GM21528 (cell line): ENCODE data around the gene PROCR.
"Not testable (repeated sequence)": the region's sequence is repeated elsewhere in the genome, so short reads cannot be mapped to it uniquely, and the experiment has no call there.

ENCODE experiments used
- ATAC-seq: cut with Tn5 transposase; IDR thresholded peaks from one replicate; pipeline ENCODE4 v1.9.1; 2021; ENCODE audit warnings: mild to moderate bottlenecking, moderate library complexity; ENCODE audit not compliant: unreplicated experiment, low FRiP score

PROCR gene

GRCh38 chr20:35171753-35172433 lies at the start of gene PROCR:
PROCR (plus strand) TSS chr20:35172072; CDS start chr20:35172155, 83 bp downstream.
- ATAC-seq, result no peak

GRCh38 chr20:35122756-35123405 lies 49.0 kb upstream of the PROCR start:
- no peak for ATAC-seq

- no peak for ATAC-seq
These were observed 46.1 kb upstream of the PROCR start for GRCh38 chr20:35125753-35126152.

GRCh38 chr20:35129647-35130069 lies 42.2 kb upstream of the PROCR start:
- ATAC-seq, result no peak

- ATAC-seq, result no peak
These were observed 39.9 kb upstream of the PROCR start for GRCh38 chr20:35131934-35132333.

GRCh38 chr20:35133031-35133430 lies 38.8 kb upstream of the PROCR start:
- no peak for ATAC-seq

- ATAC-seq, result no peak
These were observed 38.1 kb upstream of the PROCR start for GRCh38 chr20:35133735-35134134.

GRCh38 chr20:35134472-35134871 lies 37.4 kb upstream of the PROCR start:
- no peak for ATAC-seq

- ATAC-seq, result no peak
These were observed 37.0 kb upstream of the PROCR start for GRCh38 chr20:35134880-35135279.

- no peak for ATAC-seq
These were observed 35.8 kb upstream of the PROCR start for GRCh38 chr20:35135867-35136586.

GRCh38 chr20:35144694-35145093 lies 27.2 kb upstream of the PROCR start:
- ATAC-seq, result no peak

- ATAC-seq, result no peak
These were observed 26.7 kb upstream of the PROCR start for GRCh38 chr20:35145141-35145564.

GRCh38 chr20:35146299-35146919 lies 25.5 kb upstream of the PROCR start:
- ATAC-seq, result peak; percentile 5

GRCh38 chr20:35146920-35147574 lies 24.8 kb upstream of the PROCR start, which contains the start of gene EDEM2:
EDEM2 (minus strand) TSS chr20:35147336; CDS start chr20:35147258, 78 bp downstream.
- ATAC-seq, result peak; percentile 65

- peak; percentile 16 for ATAC-seq
These were observed 24.2 kb upstream of the PROCR start for GRCh38 chr20:35147575-35148071.

GRCh38 chr20:35150846-35151579 lies 20.9 kb upstream of the PROCR start:
- no peak for ATAC-seq

GRCh38 chr20:35151736-35152135 lies 20.1 kb upstream of the PROCR start:
- no peak for ATAC-seq

GRCh38 chr20:35155936-35156335 lies 15.9 kb upstream of the PROCR start:
- ATAC-seq, result no peak

GRCh38 chr20:35156978-35157377 lies 14.9 kb upstream of the PROCR start:
- no peak for ATAC-seq

- ATAC-seq, result not testable (repeated sequence)
These were observed 11.5 kb upstream of the PROCR start for GRCh38 chr20:35160341-35160740.
